SK-N-SH treated with all-trans-retinoic acid at 6 μM for 48 hours (cell line): Measurements from ENCODE around the gene AIMP1.

Source experiments
- ARNTL ChIP-seq: fragments of 450-650 bp; formaldehyde crosslinking; IDR thresholded peaks from 2 replicates; pipeline ENCODE4 v1.5.0; 2020; ENCODE audit warnings: low read depth, mild to moderate bottlenecking, moderate library complexity, borderline replicate concordance
- CSDC2 ChIP-seq: fragments of 250-450 bp; sonication (Bioruptor Pico); IDR thresholded peaks from 2 replicates; pipeline ENCODE4 v1.5.0; 2020; ENCODE audit warnings: mild to moderate bottlenecking, moderate library complexity
- ESRRG ChIP-seq: fragments of 250-450 bp; sonication (Bioruptor Pico); IDR thresholded peaks from 2 replicates; pipeline ENCODE4 v1.6.1; 2021; ENCODE audit warnings: mild to moderate bottlenecking
- SNAI2 ChIP-seq: fragments of 250-450 bp; sonication (Bioruptor Pico); IDR thresholded peaks from 2 replicates; pipeline ENCODE4 v1.5.0; 2020; ENCODE audit warnings: mild to moderate bottlenecking, moderate library complexity
- ZFP30 ChIP-seq: fragments of 450-650 bp; formaldehyde crosslinking; IDR thresholded peaks from 2 replicates; pipeline ENCODE4 v1.5.0; 2022; ENCODE audit warnings: mild to moderate bottlenecking, moderate library complexity
- ZNF8 ChIP-seq: fragments of 450-650 bp; formaldehyde crosslinking; IDR thresholded peaks from 2 replicates; pipeline ENCODE4 v1.5.0; 2020; ENCODE audit warnings: mild to moderate bottlenecking, moderate library complexity
- TF ChIP-seq, protein P1 (sequence below): fragments of 250-450 bp; sonication (Bioruptor Pico); IDR thresholded peaks from 2 replicates; pipeline ENCODE4 v1.8.0; 2021; ENCODE audit warnings: low read depth, mild to moderate bottlenecking, moderate library complexity, borderline replicate concordance
- TF ChIP-seq, protein P2 (sequence below): fragments of 250-450 bp; sonication (Bioruptor Pico); IDR thresholded peaks from 2 replicates; pipeline ENCODE4 v1.5.0; 2020; ENCODE audit warnings: mild to moderate bottlenecking, moderate library complexity
- TF ChIP-seq, protein P3 (sequence below): fragments of 250-450 bp; sonication (Bioruptor Pico); IDR thresholded peaks from 2 replicates; pipeline ENCODE4 v1.8.0; 2020; ENCODE audit warnings: mild to moderate bottlenecking, moderate library complexity, borderline replicate concordance
- TF ChIP-seq, protein P4 (sequence below): fragments of 250-450 bp; sonication (Bioruptor Pico); IDR thresholded peaks from 2 replicates; pipeline ENCODE4 v1.5.1; 2020; ENCODE audit warnings: low read depth, mild to moderate bottlenecking, moderate library complexity

DNA sequence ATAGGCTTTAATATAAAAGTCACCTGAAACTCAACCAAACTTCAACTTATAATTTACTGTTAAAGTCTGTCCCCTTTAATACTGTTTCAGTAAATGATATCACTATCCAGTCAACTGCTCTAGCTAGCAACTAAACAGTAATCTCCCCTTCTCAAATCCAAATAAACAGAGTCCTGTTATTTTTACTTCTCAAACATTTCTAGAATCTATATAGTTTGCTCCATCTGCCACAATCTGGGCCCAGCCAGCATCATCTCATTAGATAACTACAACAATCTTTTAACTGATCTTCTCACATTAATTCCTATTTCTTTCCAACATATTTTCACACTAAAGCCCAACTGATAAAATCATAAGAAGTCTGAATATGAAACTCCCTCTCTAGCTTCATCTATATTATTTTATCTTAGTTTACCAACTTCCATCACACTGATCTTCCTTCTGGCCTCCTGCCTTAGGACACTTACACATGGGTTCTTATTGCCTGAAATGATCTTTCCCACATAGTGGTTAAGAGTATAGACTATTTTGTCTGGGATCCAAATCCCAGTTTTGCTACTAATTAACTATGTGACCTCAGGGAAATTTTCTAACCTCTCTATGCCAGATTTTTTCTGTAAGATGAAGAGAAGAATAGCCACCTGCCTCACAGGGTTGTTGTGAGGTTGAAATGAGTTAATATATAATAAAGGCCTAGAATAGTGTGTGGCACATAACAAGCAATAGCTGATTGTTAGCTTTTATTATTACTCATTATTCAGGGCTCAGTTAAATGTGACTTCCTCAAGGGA is 18.9 kb upstream of the AIMP1 start:
- TF ChIP-seq, protein P1, sequence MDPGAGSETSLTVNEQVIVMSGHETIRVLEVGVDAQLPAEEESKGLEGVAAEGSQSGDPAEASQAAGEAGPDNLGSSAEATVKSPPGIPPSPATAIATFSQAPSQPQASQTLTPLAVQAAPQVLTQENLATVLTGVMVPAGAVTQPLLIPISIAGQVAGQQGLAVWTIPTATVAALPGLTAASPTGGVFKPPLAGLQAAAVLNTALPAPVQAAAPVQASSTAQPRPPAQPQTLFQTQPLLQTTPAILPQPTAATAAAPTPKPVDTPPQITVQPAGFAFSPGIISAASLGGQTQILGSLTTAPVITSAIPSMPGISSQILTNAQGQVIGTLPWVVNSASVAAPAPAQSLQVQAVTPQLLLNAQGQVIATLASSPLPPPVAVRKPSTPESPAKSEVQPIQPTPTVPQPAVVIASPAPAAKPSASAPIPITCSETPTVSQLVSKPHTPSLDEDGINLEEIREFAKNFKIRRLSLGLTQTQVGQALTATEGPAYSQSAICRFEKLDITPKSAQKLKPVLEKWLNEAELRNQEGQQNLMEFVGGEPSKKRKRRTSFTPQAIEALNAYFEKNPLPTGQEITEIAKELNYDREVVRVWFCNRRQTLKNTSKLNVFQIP (CRISPR knock-in tag), result no peak
- no peak for TF ChIP-seq SNAI2 (CRISPR knock-in tag)
- TF ChIP-seq ZNF8, result no peak
- no peak for TF ChIP-seq ESRRG (CRISPR knock-in tag)
- no peak for TF ChIP-seq ZFP30 (CRISPR knock-in tag)
- no peak for TF ChIP-seq ARNTL (CRISPR knock-in tag)
- TF ChIP-seq, protein P2, sequence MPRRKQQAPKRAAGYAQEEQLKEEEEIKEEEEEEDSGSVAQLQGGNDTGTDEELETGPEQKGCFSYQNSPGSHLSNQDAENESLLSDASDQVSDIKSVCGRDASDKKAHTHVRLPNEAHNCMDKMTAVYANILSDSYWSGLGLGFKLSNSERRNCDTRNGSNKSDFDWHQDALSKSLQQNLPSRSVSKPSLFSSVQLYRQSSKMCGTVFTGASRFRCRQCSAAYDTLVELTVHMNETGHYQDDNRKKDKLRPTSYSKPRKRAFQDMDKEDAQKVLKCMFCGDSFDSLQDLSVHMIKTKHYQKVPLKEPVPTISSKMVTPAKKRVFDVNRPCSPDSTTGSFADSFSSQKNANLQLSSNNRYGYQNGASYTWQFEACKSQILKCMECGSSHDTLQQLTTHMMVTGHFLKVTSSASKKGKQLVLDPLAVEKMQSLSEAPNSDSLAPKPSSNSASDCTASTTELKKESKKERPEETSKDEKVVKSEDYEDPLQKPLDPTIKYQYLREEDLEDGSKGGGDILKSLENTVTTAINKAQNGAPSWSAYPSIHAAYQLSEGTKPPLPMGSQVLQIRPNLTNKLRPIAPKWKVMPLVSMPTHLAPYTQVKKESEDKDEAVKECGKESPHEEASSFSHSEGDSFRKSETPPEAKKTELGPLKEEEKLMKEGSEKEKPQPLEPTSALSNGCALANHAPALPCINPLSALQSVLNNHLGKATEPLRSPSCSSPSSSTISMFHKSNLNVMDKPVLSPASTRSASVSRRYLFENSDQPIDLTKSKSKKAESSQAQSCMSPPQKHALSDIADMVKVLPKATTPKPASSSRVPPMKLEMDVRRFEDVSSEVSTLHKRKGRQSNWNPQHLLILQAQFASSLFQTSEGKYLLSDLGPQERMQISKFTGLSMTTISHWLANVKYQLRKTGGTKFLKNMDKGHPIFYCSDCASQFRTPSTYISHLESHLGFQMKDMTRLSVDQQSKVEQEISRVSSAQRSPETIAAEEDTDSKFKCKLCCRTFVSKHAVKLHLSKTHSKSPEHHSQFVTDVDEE (CRISPR knock-in tag), result no peak
- TF ChIP-seq, protein P3, sequence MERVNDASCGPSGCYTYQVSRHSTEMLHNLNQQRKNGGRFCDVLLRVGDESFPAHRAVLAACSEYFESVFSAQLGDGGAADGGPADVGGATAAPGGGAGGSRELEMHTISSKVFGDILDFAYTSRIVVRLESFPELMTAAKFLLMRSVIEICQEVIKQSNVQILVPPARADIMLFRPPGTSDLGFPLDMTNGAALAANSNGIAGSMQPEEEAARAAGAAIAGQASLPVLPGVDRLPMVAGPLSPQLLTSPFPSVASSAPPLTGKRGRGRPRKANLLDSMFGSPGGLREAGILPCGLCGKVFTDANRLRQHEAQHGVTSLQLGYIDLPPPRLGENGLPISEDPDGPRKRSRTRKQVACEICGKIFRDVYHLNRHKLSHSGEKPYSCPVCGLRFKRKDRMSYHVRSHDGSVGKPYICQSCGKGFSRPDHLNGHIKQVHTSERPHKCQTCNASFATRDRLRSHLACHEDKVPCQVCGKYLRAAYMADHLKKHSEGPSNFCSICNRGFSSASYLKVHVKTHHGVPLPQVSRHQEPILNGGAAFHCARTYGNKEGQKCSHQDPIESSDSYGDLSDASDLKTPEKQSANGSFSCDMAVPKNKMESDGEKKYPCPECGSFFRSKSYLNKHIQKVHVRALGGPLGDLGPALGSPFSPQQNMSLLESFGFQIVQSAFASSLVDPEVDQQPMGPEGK (CRISPR knock-in tag), result no peak
- TF ChIP-seq CSDC2 (CRISPR knock-in tag), result no peak
- TF ChIP-seq, protein P4, sequence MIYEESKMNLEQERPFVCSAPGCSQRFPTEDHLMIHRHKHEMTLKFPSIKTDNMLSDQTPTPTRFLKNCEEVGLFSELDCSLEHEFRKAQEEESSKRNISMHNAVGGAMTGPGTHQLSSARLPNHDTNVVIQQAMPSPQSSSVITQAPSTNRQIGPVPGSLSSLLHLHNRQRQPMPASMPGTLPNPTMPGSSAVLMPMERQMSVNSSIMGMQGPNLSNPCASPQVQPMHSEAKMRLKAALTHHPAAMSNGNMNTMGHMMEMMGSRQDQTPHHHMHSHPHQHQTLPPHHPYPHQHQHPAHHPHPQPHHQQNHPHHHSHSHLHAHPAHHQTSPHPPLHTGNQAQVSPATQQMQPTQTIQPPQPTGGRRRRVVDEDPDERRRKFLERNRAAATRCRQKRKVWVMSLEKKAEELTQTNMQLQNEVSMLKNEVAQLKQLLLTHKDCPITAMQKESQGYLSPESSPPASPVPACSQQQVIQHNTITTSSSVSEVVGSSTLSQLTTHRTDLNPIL, result no peak
